Heart left ventricle (tissue), 16 donors: ENCODE results near the gene NANS. TPM values are rescaled to one million over a fixed set of nuclear protein-coding genes. Genes with fewer than 3 reads are reported as not detected.

ENCODE experiments used
- ATAC-seq, 4 donors: fragments of 200-7000 bp; cut with Tn5 transposase; one replicate each; pipeline ENCODE4 v1.9.1; 2020 to 2022; ENCODE audit warnings: moderate library complexity in 4 of 4, mild to moderate bottlenecking in 3 of 4, moderate number of reproducible peaks in 1 of 4
- DNase-seq, 5 donors: peaks; one replicate each; pipeline ENCODE4 v3.0.0-alpha.2; 2020
- H3K27ac ChIP-seq, 12 donors: fragments of 200-600 bp; sonication (generic) in 4 of 12; one replicate each; pipeline versions ENCODE4 v1.5.0 to v1.8.0; 2016 to 2022; ENCODE audit warnings: mild to moderate bottlenecking in 2 of 12
- H3K27me3 ChIP-seq, 9 donors: fragments of 200-600 bp; sonication (generic) in 2 of 9; one replicate each; pipeline versions ENCODE4 v1.5.1 to v1.8.0; 2016 to 2022; ENCODE audit warnings: mild to moderate bottlenecking in 3 of 9
- H3K36me3 ChIP-seq, 9 donors: fragments of 200-600 bp; sonication (generic) in 2 of 9; one replicate each; pipeline versions ENCODE4 v1.5.0 to v1.8.0; 2018 to 2022; ENCODE audit warnings: mild to moderate bottlenecking in 2 of 9
- H3K4me1 ChIP-seq, 12 donors: fragments of 200-600 bp; sonication (generic) in 4 of 12; one replicate each; pipeline versions ENCODE4 v1.5.0 to v1.8.0; 2016 to 2022; ENCODE audit warnings: mild to moderate bottlenecking in 3 of 12
- H3K4me3 ChIP-seq, 12 donors: fragments of 200-600 bp; sonication (generic) in 4 of 12; one replicate each; pipeline versions ENCODE4 v1.5.0 to v1.8.0; 2017 to 2022; ENCODE audit warnings: mild to moderate bottlenecking in 9 of 12, moderate library complexity in 4 of 12
- H3K9me3 ChIP-seq, 12 donors: fragments of 200-600 bp; sonication (generic) in 4 of 12; one replicate each; pipeline versions ENCODE4 v1.5.0 to v1.8.0; 2016 to 2022; ENCODE audit warnings: mild to moderate bottlenecking in 1 of 12
- CTCF ChIP-seq, 12 donors: fragments of 200-600 bp; sonication (generic) in 4 of 12; IDR thresholded peaks; one replicate each; pipeline versions ENCODE4 v1.5.0 to v1.8.0; 2018 to 2022; ENCODE audit warnings: antibody characterized with exemption in 12 of 12, mild to moderate bottlenecking in 5 of 12
- POLR2A ChIP-seq, 2 donors: fragments of 450-650 bp; IDR thresholded peaks; one replicate each; pipeline ENCODE4 v1.6.1; 2017; ENCODE audit warnings: antibody characterized with exemption in 2 of 2, mild to moderate bottlenecking in 2 of 2, moderate library complexity in 2 of 2
- WGBS, 4 donors: extraction: QIAGEN DNeasy Blood & Tissue Kit in 2 of 4; methylation state at CpG; one replicate each; pipeline versions ENCODE4 v1.1.5 to v1.1.7; 2013 to 2018; 5-methylcytosine and 5-hydroxymethylcytosine counted together
- intact Hi-C, 10 donors: fragments of 100-400 bp; cut with DNase I; formaldehyde crosslinking; loops; one replicate each; pipeline versions ENCODE4 v1.11.1 to v1.14.2; 2022
- polyA plus RNA-seq, 2 donors: library from polyadenylated mRNA; stranded (reverse); fragments of 200-250 nt; gene quantifications; one replicate each; pipeline ENCODE4 v1.2.3, GENCODE V29; 2013
- total RNA-seq, 9 donors: library from RNA; depleted of rRNA in 2 of 9; stranded (reverse); fragments of >200 nt in 2 of 9; fragmentation: NEBNext Ultra II Directional in 3 of 9; extraction: Animal tissue kit (Norgen Biotek cat#: 25700) in 3 of 9; gene quantifications; one replicate each; pipeline versions ENCODE4 v1.1.0 to v1.2.4, GENCODE V29; 2016 to 2023
- donor health status: ischemic (EF 13 %, LVEDD 7.1; RV severe dilation, severe dysfunction).
- donor health status: healthy with polysubstance abuse.
- donor health status: DM: no; HTN: yes; CAD: no.
- donor health status: DM: no; HTN: no; CAD: no.
- donor health status: ischemic (EF 25% LVEDD 6.9; RV normal size, moderate dysfunction).
- donor health status: ischemic (EF 25% LVEDD 5.7; RV mildly dilated, moderate dysfunction).
- donor health status: healthy.
- donor health status: DM: yes; HTN: yes; CAD: no.
- donor health status: ischemic (EF 35%, LVEDD 5.7; RV mildly dilated, moderate dysfunction).
- donor health status: nonischemic (EF 11% LVEDD 7.7; RV severe dilation, severe dysfunction).
- donor health status: DM: yes; HTN: yes; CAD: no.
- donor health status: PGD.
- donor health status: ischemic (EF 29% LVEDD 5.4; RV normal size, mild dysfunction).
- donor health status: nonischemic (EF 23%, LVEDD 6.1; RV moderate dilation, normal function).

NANS gene
- total and polyA plus RNA-seq, 11 donors: 24.3 to 144 (median 40.7) TPM

GRCh38 chr9:98050351-98050750, 6.2 kb upstream of the NANS start:
- peaks cover 0 to 15% (median 0%) of the 10 kb centered on the region in 12 donors for H3K4me1 ChIP-seq
- H3K4me3 ChIP-seq: no peak overlapping the region
- intact Hi-C loops: no loop called here
- no peaks in the 10 kb centered on the region for H3K9me3 ChIP-seq
- WGBS, 4 donors: 95 to 97% (median 96%) methylated on average over 4 of the region's 4 CpGs
- H3K27ac ChIP-seq: no peak overlapping the region
- no peak for TF ChIP-seq POLR2A (IDR thresholded peaks at IDR 0.05)
- TF ChIP-seq CTCF (IDR thresholded peaks at IDR 0.05): no peak
- ATAC-seq: no peak
- no peak for DNase-seq
- no peaks in the 10 kb centered on the region for H3K27me3 ChIP-seq
- H3K36me3 ChIP-seq: no peaks in the 10 kb centered on the region

GRCh38 chr9:98054376-98054951, 2.1 kb upstream of the NANS start:
- ATAC-seq: no peak
- Histone ChIP-seq H3K4me3 (no peak overlapping the region), H3K9me3 (no peaks in the 10 kb centered on the region), H3K36me3 (no peaks in the 10 kb centered on the region), H3K27ac (no peak overlapping the region), H3K4me1 (peaks cover 0 to 26% (median 10%) of the 10 kb centered on the region in 12 donors), H3K27me3 (no peaks in the 10 kb centered on the region)
- DNase-seq: no peak
- WGBS, 4 donors: 96 to 99% (median 97%) methylated on average over 7 of the region's 7 CpGs
- no peak for TF ChIP-seq POLR2A (IDR thresholded peaks at IDR 0.05)
- no peak for TF ChIP-seq CTCF (IDR thresholded peaks at IDR 0.05)
- intact Hi-C loops: no loop called here

GRCh38 chr9:98057138-98057799, 737 bp downstream of the NANS start:
- no peak for DNase-seq
- intact Hi-C loops: loop anchor here in 5 of 10 donors (2.0 to 5.0 kb wide), 3 partner anchors 75 to 200 kb away; partner anchors contain the start of genes ANP32B (in 4 of the 5), TBC1D2 (in 1 of the 5) and TRMO (in 1 of the 5)

More at GRCh38 chr9:98057138-98057799, 737 bp downstream of the NANS start:
- 5 to 7% (median 7%) methylated on average over 14 of the region's 14 CpGs for WGBS, 4 donors
- Histone ChIP-seq H3K27ac (peak overlapping the region; percentile 79 to 97 (median 90)), H3K4me3 (peak overlapping the region; percentile 64 to 98 (median 80)), H3K36me3 (peaks cover 0 to 23% (median 16%) of the 10 kb centered on the region in 9 donors), H3K9me3 (no peaks in the 10 kb centered on the region), H3K4me1 (peaks cover 0 to 32% (median 10%) of the 10 kb centered on the region in 12 donors), H3K27me3 (no peaks in the 10 kb centered on the region)
- no peak for ATAC-seq
- no peak for TF ChIP-seq CTCF (IDR thresholded peaks at IDR 0.05)
- TF ChIP-seq POLR2A (IDR thresholded peaks at IDR 0.05): no peak
